Esophagus squamous epithelium (tissue), 4 donors: ENCODE data around the gene PSMD11.

Source experiments
- CTCF ChIP-seq, 6 experiments: fragments of 450-650 bp in 4 of 6; fragments of 200-600 bp in 2 of 6; sonication (generic) in 2 of 6; IDR thresholded peaks; one replicate each; pipeline ENCODE4 v1.5.1; 2016 to 2019; ENCODE audit warnings: antibody characterized with exemption in 6 of 6, mild to moderate bottlenecking in 4 of 6, moderate library complexity in 4 of 6
- POLR2A ChIP-seq, 4 donors: fragments of 450-650 bp; IDR thresholded peaks; one replicate each; pipeline ENCODE4 v1.6.1; 2017; ENCODE audit warnings: antibody characterized with exemption in 4 of 4, mild to moderate bottlenecking in 4 of 4, moderate library complexity in 3 of 4

GRCh38 chr17:32502710-32503109 lies 58.4 kb downstream of the PSMD11 start:
- TF ChIP-seq CTCF (IDR thresholded peaks at IDR 0.05) (no peak), POLR2A (IDR thresholded peaks at IDR 0.05) (no peak)
